D721Med (cell line): ENCODE results near the gene GRPEL1.

Source experiments
- DNase-seq: peaks from one replicate; pipeline ENCODE4 v3.0.0; 2011; ENCODE audit warnings: low spot score; ENCODE audit not compliant: insufficient read length
- FAIRE-seq: peaks from 2 replicates; lab custom pipeline; 2011; peaks lifted over from hg19 to GRCh38; lab: Jason Lieb, UNC
- CTCF ChIP-seq: IDR thresholded peaks from 2 replicates; pipeline ENCODE4 v1.5.1; 2012; ENCODE audit warnings: mild to moderate bottlenecking, control low read depth; ENCODE audit not compliant: insufficient read depth; ENCODE audit errors: missing control alignments

Gene GRPEL1

GRCh38 chr4:7109169-7109568 is 41.3 kb upstream of the GRPEL1 start:
- no peak for TF ChIP-seq CTCF
- DNase-seq, result no peak
- no peak for FAIRE-seq

DNA sequence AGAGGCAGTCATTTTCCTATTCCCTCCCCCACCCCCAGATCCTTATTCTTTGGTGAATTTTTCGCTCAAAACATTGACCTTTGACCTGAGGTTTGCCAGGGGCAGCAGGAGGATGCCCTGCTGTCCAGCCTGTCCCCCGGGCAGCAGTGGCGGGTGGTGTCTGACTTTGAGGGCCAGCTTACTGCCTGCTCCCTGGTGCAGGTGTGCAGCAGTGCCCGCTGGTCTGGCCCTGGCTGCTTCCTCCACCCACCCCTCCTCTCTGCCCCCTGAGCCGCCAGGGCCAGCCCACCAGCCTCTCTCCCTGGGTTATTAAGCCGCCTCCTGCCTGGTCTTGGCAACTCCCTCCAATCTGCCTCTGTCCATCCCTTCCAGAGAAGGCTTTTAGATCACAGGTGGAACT is 40.8 kb upstream of the GRPEL1 start:
- no peak for TF ChIP-seq CTCF
- peak; percentile 6 for DNase-seq
- FAIRE-seq, result no peak

DNA sequence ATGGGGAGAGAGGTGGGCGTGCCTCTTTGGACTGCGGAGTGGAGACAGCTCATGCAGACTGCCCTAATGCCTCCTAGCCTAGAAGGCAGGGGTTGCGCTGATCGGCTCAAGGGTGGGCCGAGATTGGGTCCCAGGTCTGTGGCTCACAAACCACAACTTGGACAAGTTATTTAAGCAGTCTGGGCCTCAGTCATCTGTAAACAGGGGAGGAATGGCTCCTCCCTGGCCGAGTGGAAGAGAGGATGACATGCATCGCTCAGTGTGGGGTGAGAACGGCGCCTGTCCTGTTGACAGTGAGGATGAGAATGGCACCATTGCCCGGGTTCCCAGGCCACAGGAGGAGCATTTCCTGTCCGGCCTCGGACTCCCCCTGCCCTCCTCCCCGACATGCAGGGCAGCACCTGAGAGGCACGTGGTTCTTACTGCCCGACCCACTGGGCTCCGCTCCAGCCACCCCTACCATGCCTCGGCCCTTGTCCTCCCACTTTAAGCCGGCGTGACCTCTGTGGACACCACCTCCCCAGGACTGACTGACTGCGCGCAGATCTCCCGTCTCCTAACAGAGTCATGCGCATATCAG is 40.3 kb upstream of the GRPEL1 start:
- DNase-seq (peak; percentile 6), FAIRE-seq (no peak)
- no peak for TF ChIP-seq CTCF

- FAIRE-seq (no peak), DNase-seq (no peak)
- TF ChIP-seq CTCF, result no peak
Measured at GRCh38 chr4:7107166-7107905, 39.5 kb upstream of the GRPEL1 start.

GRCh38 chr4:7105276-7105675 is 37.4 kb upstream of the GRPEL1 start:
- FAIRE-seq (no peak), DNase-seq (no peak)
- TF ChIP-seq CTCF, result no peak

GRCh38 chr4:7104366-7105031 is 36.6 kb upstream of the GRPEL1 start:
- no peak for DNase-seq
- no peak for TF ChIP-seq CTCF
- FAIRE-seq, result no peak
